ENCODE results near the gene LRP2. TPM values are rescaled to one million over a fixed set of nuclear protein-coding genes. Genes with fewer than 3 reads are reported as not detected.
"Not testable (repeated sequence)": the region's sequence is repeated elsewhere in the genome, so short reads cannot be mapped to it uniquely, and the experiment has no call there.

Gene LRP2
- total RNA-seq, 1 donor from 2014 or later: 0.28 TPM

GRCh38 chr2:169146220-169146619, 216.1 kb downstream of the LRP2 start:
- intact Hi-C loops (cut with micrococcal nuclease): no loop called here
- H3K4me1 Mint-ChIP-seq: no peaks in the 10 kb centered on the region
- H3K36me3 Mint-ChIP-seq (ENCODE audit: low read depth): no peaks in the 10 kb centered on the region
- no peak overlapping the region for H3K27ac Mint-ChIP-seq
- H3K9me3 Mint-ChIP-seq: no peaks in the 10 kb centered on the region
- no peak overlapping the region for H3K4me3 Mint-ChIP-seq
- peaks cover 2% of the 10 kb centered on the region for H3K27me3 Mint-ChIP-seq
- no peak for DNase-seq

GRCh38 chr2:169143998-169144397, 218.3 kb downstream of the LRP2 start:
- H3K36me3 Mint-ChIP-seq (ENCODE audit: low read depth): no peaks in the 10 kb centered on the region
- H3K9me3 Mint-ChIP-seq: no peaks in the 10 kb centered on the region
- peaks cover 4% of the 10 kb centered on the region for H3K27me3 Mint-ChIP-seq
- H3K27ac Mint-ChIP-seq: no peak overlapping the region
- H3K4me3 Mint-ChIP-seq: no peak overlapping the region
- no peaks in the 10 kb centered on the region for H3K4me1 Mint-ChIP-seq
- no peak for DNase-seq
- intact Hi-C loops (cut with micrococcal nuclease): no loop called here

- intact Hi-C loops (cut with micrococcal nuclease): loop anchor here (1.0 kb wide), 2 partner anchors 32 to 181 kb away; no protein-coding TSS in a partner anchor
- Mint-ChIP-seq H3K4me3 (no peak overlapping the region), H3K27me3 (peaks cover 2% of the 10 kb centered on the region)
These were observed 220.5 kb downstream of the LRP2 start for GRCh38 chr2:169141713-169142352.

GRCh38 chr2:169139993-169140767, 222.2 kb downstream of the LRP2 start:
- intact Hi-C loops (cut with micrococcal nuclease): no loop called here
- Mint-ChIP-seq H3K4me3 (no peak overlapping the region), H3K4me1 (no peaks in the 10 kb centered on the region), H3K27ac (no peak overlapping the region), H3K9me3 (no peaks in the 10 kb centered on the region), H3K27me3 (peaks cover 2% of the 10 kb centered on the region), H3K36me3 (ENCODE audit: low read depth) (no peaks in the 10 kb centered on the region)
- DNase-seq: no peak

More at GRCh38 chr2:169141713-169142352, 220.5 kb downstream of the LRP2 start:
- no peaks in the 10 kb centered on the region for H3K9me3 Mint-ChIP-seq
- no peaks in the 10 kb centered on the region for H3K4me1 Mint-ChIP-seq
- H3K27ac Mint-ChIP-seq: no peak overlapping the region
- peak; percentile 88 for DNase-seq
- no peaks in the 10 kb centered on the region for H3K36me3 Mint-ChIP-seq (ENCODE audit: low read depth)

- no peaks in the 10 kb centered on the region for H3K9me3 Mint-ChIP-seq
- peaks cover 2% of the 10 kb centered on the region for H3K27me3 Mint-ChIP-seq
- no peak for DNase-seq
- H3K36me3 Mint-ChIP-seq (ENCODE audit: low read depth): no peaks in the 10 kb centered on the region
- H3K27ac Mint-ChIP-seq: no peak overlapping the region
- H3K4me3 Mint-ChIP-seq: no peak overlapping the region
- intact Hi-C loops (cut with micrococcal nuclease): no loop called here
- no peaks in the 10 kb centered on the region for H3K4me1 Mint-ChIP-seq
These were observed 223.2 kb downstream of the LRP2 start for GRCh38 chr2:169139145-169139544.

- H3K9me3 Mint-ChIP-seq: no peaks in the 10 kb centered on the region
- H3K27me3 Mint-ChIP-seq: peaks cover 2% of the 10 kb centered on the region
- no peak overlapping the region for H3K4me3 Mint-ChIP-seq
- no peaks in the 10 kb centered on the region for H3K4me1 Mint-ChIP-seq
- H3K27ac Mint-ChIP-seq: no peak overlapping the region
- intact Hi-C loops (cut with micrococcal nuclease): no loop called here
- DNase-seq: no peak
- H3K36me3 Mint-ChIP-seq (ENCODE audit: low read depth): no peaks in the 10 kb centered on the region
These were observed 224.4 kb downstream of the LRP2 start for GRCh38 chr2:169137924-169138323.

GRCh38 chr2:169136885-169137534, 225.3 kb downstream of the LRP2 start:
- H3K27ac Mint-ChIP-seq: no peak overlapping the region
- no peak for DNase-seq
- H3K9me3 Mint-ChIP-seq: no peaks in the 10 kb centered on the region
- no peak overlapping the region for H3K4me3 Mint-ChIP-seq
- no peaks in the 10 kb centered on the region for H3K4me1 Mint-ChIP-seq
- H3K36me3 Mint-ChIP-seq (ENCODE audit: low read depth): no peaks in the 10 kb centered on the region
- intact Hi-C loops (cut with micrococcal nuclease): no loop called here
- peaks cover 4% of the 10 kb centered on the region for H3K27me3 Mint-ChIP-seq

GRCh38 chr2:169136428-169136827, 225.9 kb downstream of the LRP2 start:
- DNase-seq; H3K27me3 Mint-ChIP-seq; intact Hi-C loops (cut with micrococcal nuclease); H3K9me3 Mint-ChIP-seq; H3K36me3 Mint-ChIP-seq (ENCODE audit: low read depth); H3K4me1 Mint-ChIP-seq; H3K27ac Mint-ChIP-seq; H3K4me3 Mint-ChIP-seq: not testable (repeated sequence)

- H3K27ac Mint-ChIP-seq; H3K27me3 Mint-ChIP-seq; intact Hi-C loops (cut with micrococcal nuclease); H3K36me3 Mint-ChIP-seq (ENCODE audit: low read depth); DNase-seq; H3K9me3 Mint-ChIP-seq; H3K4me3 Mint-ChIP-seq; H3K4me1 Mint-ChIP-seq: not testable (repeated sequence)
These were observed 228.1 kb downstream of the LRP2 start for GRCh38 chr2:169134272-169134671.

- intact Hi-C loops (cut with micrococcal nuclease): loop anchor here (1.0 kb wide), 2 partner anchors 23 to 171 kb away; no protein-coding TSS in a partner anchor
- no peaks in the 10 kb centered on the region for H3K36me3 Mint-ChIP-seq (ENCODE audit: low read depth)
- no peak overlapping the region for H3K4me3 Mint-ChIP-seq
- DNase-seq: peak; percentile 66
- no peaks in the 10 kb centered on the region for H3K4me1 Mint-ChIP-seq
- no peak overlapping the region for H3K27ac Mint-ChIP-seq
- H3K9me3 Mint-ChIP-seq: no peaks in the 10 kb centered on the region
- H3K27me3 Mint-ChIP-seq: peaks cover 4% of the 10 kb centered on the region
These were observed 230.5 kb downstream of the LRP2 start for GRCh38 chr2:169131587-169132512.

- Mint-ChIP-seq H3K27me3 (peaks cover 12% of the 10 kb centered on the region), H3K9me3 (no peaks in the 10 kb centered on the region), H3K27ac (no peak overlapping the region), H3K36me3 (ENCODE audit: low read depth) (no peaks in the 10 kb centered on the region), H3K4me3 (no peak overlapping the region), H3K4me1 (no peaks in the 10 kb centered on the region)
- intact Hi-C loops (cut with micrococcal nuclease): no loop called here
- no peak for DNase-seq
These were observed 232.6 kb downstream of the LRP2 start for GRCh38 chr2:169129703-169130243.

GRCh38 chr2:169119851-169120250, 242.5 kb downstream of the LRP2 start:
- Mint-ChIP-seq H3K36me3 (ENCODE audit: low read depth) (no peaks in the 10 kb centered on the region), H3K4me3 (no peak overlapping the region), H3K9me3 (no peaks in the 10 kb centered on the region), H3K27ac (no peak overlapping the region), H3K27me3 (peaks cover 33% of the 10 kb centered on the region), H3K4me1 (peaks cover 2% of the 10 kb centered on the region)
- DNase-seq: no peak
- intact Hi-C loops (cut with micrococcal nuclease): no loop called here

- H3K27me3 Mint-ChIP-seq: peaks cover 30% of the 10 kb centered on the region
- no peak overlapping the region for H3K27ac Mint-ChIP-seq
- H3K4me1 Mint-ChIP-seq: peaks cover 2% of the 10 kb centered on the region
- no peak for DNase-seq
- H3K36me3 Mint-ChIP-seq (ENCODE audit: low read depth): no peaks in the 10 kb centered on the region
- intact Hi-C loops (cut with micrococcal nuclease): no loop called here
- no peaks in the 10 kb centered on the region for H3K9me3 Mint-ChIP-seq
- H3K4me3 Mint-ChIP-seq: no peak overlapping the region
These were observed 243.1 kb downstream of the LRP2 start for GRCh38 chr2:169119123-169119760.
